Endothelial cell of umbilical vein (primary cell): ENCODE measurements around the gene YWHAQ. TPM values are rescaled to one million over a fixed set of nuclear protein-coding genes. Genes with fewer than 3 reads are reported as not detected.

Experiments
- BruUV-seq: library from RNA; stranded (reverse); fragments of 400-500 nt; replicated peaks from 2 replicates; lab custom pipeline; 2021; lab: Mats Ljungman, UMichigan
- CTCF ChIA-PET: fragments of 300-600, 350-600 bp; sonication (Branson Sonifier 250); formaldehyde crosslinking; loops from one replicate; lab custom pipeline; 2021; ENCODE audit warnings: antibody characterized with exemption, inconsistent platforms; lab: Charles Lee
- POLR2A ChIA-PET: fragments of 300-600, 350-600 bp; sonication (Branson Sonifier 250); formaldehyde crosslinking; loops from one replicate; lab custom pipeline; 2021; ENCODE audit warnings: antibody characterized with exemption, inconsistent platforms; lab: Charles Lee
- DNase-seq: peaks from one replicate; pipeline ENCODE4 v3.0.0-alpha.2; 2011; ENCODE audit warnings: low read depth, low spot score
- FAIRE-seq: peaks from 2 replicates; lab custom pipeline; 2011; peaks lifted over from hg19 to GRCh38; lab: Jason Lieb, UNC
- H2AFZ ChIP-seq: 2 replicates; pipeline ENCODE4 v1.6.0; 2012; ENCODE audit warnings: low read depth, low read length, control low read depth, inconsistent platforms
- H3K27ac ChIP-seq: 2 replicates; pipeline ENCODE4 v1.5.1; 2011; ENCODE audit warnings: low read depth, mild to moderate bottlenecking, control low read depth, low read length, moderate library complexity; ENCODE audit not compliant: insufficient read depth
- H3K27me3 ChIP-seq, 2 experiments: 2 replicates each; pipeline versions ENCODE4 v1.6.0 to v1.6.1; 2011; ENCODE audit warnings: low read length in 2 of 2, mixed read lengths in 1 of 2; ENCODE audit not compliant: control insufficient read depth in 2 of 2, insufficient read depth in 2 of 2
- H3K36me3 ChIP-seq, 2 experiments: 2 replicates in 1 of 2; 3 replicates in 1 of 2; pipeline ENCODE4 v1.5.1; 2011; ENCODE audit warnings: low read length in 2 of 2, mild to moderate bottlenecking in 1 of 2, moderate library complexity in 1 of 2; ENCODE audit not compliant: control insufficient read depth in 2 of 2, insufficient read depth in 2 of 2; ENCODE audit errors: extremely low read depth in 1 of 2
- H3K4me1 ChIP-seq: 3 replicates; pipeline ENCODE4 v1.5.1; 2011; ENCODE audit warnings: mild to moderate bottlenecking, low read length; ENCODE audit not compliant: control insufficient read depth, insufficient read depth; ENCODE audit errors: extremely low read depth
- H3K4me2 ChIP-seq: 2 replicates; pipeline ENCODE4 v1.6.1; 2011; ENCODE audit warnings: low read length, control low read depth, mixed read lengths; ENCODE audit not compliant: insufficient read depth
- H3K4me3 ChIP-seq, 3 experiments: fragments of 200-600 bp in 1 of 3; sonication (generic), shearing (Covaris generic) in 1 of 3; replicated peaks in 1 of 3; 2 replicates each; pipeline ENCODE4 v1.5.1; 2011 to 2016; ENCODE audit warnings: control low read depth in 3 of 3, low read length in 3 of 3, mild to moderate bottlenecking in 2 of 3, inconsistent platforms in 1 of 3, low read depth in 1 of 3, moderate library complexity in 1 of 3; ENCODE audit not compliant: insufficient read depth in 1 of 3
- H3K79me2 ChIP-seq: 2 replicates; pipeline ENCODE4 v1.6.0; 2012; ENCODE audit warnings: low read length, inconsistent platforms; ENCODE audit not compliant: control insufficient read depth, insufficient read depth
- H3K9ac ChIP-seq: replicated peaks from 2 replicates; pipeline ENCODE3; 2011; ENCODE audit warnings: low read length, control low read depth; ENCODE audit not compliant: insufficient read depth; ENCODE audit errors: extremely low read depth
- H3K9me1 ChIP-seq: replicated peaks from 3 replicates; pipeline ENCODE4 v1.6.0; 2011; ENCODE audit warnings: mild to moderate bottlenecking, low read length; ENCODE audit not compliant: control insufficient read depth, insufficient read depth; ENCODE audit errors: extremely low read depth
- H3K9me3 ChIP-seq: replicated peaks from 2 replicates; pipeline ENCODE4 v1.5.1; 2012; ENCODE audit warnings: low read length, inconsistent platforms; ENCODE audit not compliant: control insufficient read depth, insufficient read depth
- H4K20me1 ChIP-seq: replicated peaks from 2 replicates; pipeline ENCODE3; 2011; ENCODE audit warnings: mild to moderate bottlenecking, low read length; ENCODE audit not compliant: control insufficient read depth, insufficient read depth; ENCODE audit errors: extremely low read depth
- EZH2 ChIP-seq: IDR thresholded peaks from 2 replicates; pipeline ENCODE4 v1.6.1; 2012; ENCODE audit warnings: borderline replicate concordance, low read depth, mild to moderate bottlenecking, moderate library complexity, low read length, inconsistent platforms; ENCODE audit not compliant: severe bottlenecking
- FOS ChIP-seq: IDR thresholded peaks from 2 replicates; pipeline ENCODE4 v1.6.1; 2011; ENCODE audit warnings: mild to moderate bottlenecking, low read length, moderate library complexity, borderline replicate concordance; ENCODE audit not compliant: insufficient read depth
- GATA2 ChIP-seq: IDR thresholded peaks from 2 replicates; pipeline ENCODE4 v1.7.0; 2011; ENCODE audit warnings: low read depth, mild to moderate bottlenecking, moderate library complexity, mixed read lengths, low read length; ENCODE audit not compliant: insufficient read length, insufficient read depth
- JUN ChIP-seq: IDR thresholded peaks from 2 replicates; pipeline ENCODE4 v1.6.1; 2011; ENCODE audit warnings: borderline replicate concordance, low read depth; ENCODE audit not compliant: insufficient read length, insufficient read depth
- MYC ChIP-seq: IDR thresholded peaks from one replicate; pipeline ENCODE4 v1.6.1; 2011; ENCODE audit warnings: mild to moderate bottlenecking, low read depth, low read length
- POLR2A ChIP-seq: IDR thresholded peaks from 2 replicates; pipeline ENCODE4 v1.6.1; 2012; ENCODE audit warnings: low read depth, mild to moderate bottlenecking, control low read depth, low read length
- dilution Hi-C: fragments of 300-500 bp; cut with MboI; formaldehyde crosslinking; loops from one replicate; pipeline ENCODE4 v1.15.0; 2019; ENCODE audit warnings: low sequenced_read_pairs; ENCODE audit not compliant: extremely low pct_ligation_motif_present
- intact Hi-C: fragments of 100-400 bp; cut with micrococcal nuclease; formaldehyde crosslinking; loops from one replicate; pipeline ENCODE4 v1.10.0; 2022
- polyA plus RNA-seq, 4 experiments: library from polyadenylated mRNA; depleted of rRNA in 3 of 4; stranded (reverse) in 3 of 4; unstranded in 1 of 4; fragments of >200 nt; gene quantifications; 2 replicates each; pipeline versions ENCODE4 v1.2.1 to v1.2.3, GENCODE V29; 2011 to 2012; ENCODE audit warnings: missing spikeins in 1 of 4
- total RNA-seq: library from RNA; stranded (reverse); gene quantifications from 2 replicates; pipeline ENCODE4 v1.2.3, GENCODE V29; 2021
- TF ChIP-seq, protein P1 (sequence below), 2 donors: IDR thresholded peaks; 1 replicate in 1 of 2; 2 replicates in 1 of 2; pipeline ENCODE4 v1.5.1; 2011; ENCODE audit warnings: low read length in 2 of 2, mild to moderate bottlenecking in 2 of 2, moderate library complexity in 2 of 2, control low read depth in 1 of 2, inconsistent platforms in 1 of 2, low read depth in 1 of 2; ENCODE audit not compliant: insufficient read depth in 1 of 2; ENCODE audit errors: extremely low read depth in 1 of 2
- TF ChIP-seq, protein P2 (sequence below): IDR thresholded peaks from 2 replicates; pipeline ENCODE4 v1.6.1; 2011; ENCODE audit not compliant: insufficient read depth, insufficient read length

YWHAQ gene
- total and polyA plus RNA-seq, 2 donors (not counting 3 experiments of a cell fraction or from before 2014, with no cell fraction given), result 217 to 456 TPM

DNA sequence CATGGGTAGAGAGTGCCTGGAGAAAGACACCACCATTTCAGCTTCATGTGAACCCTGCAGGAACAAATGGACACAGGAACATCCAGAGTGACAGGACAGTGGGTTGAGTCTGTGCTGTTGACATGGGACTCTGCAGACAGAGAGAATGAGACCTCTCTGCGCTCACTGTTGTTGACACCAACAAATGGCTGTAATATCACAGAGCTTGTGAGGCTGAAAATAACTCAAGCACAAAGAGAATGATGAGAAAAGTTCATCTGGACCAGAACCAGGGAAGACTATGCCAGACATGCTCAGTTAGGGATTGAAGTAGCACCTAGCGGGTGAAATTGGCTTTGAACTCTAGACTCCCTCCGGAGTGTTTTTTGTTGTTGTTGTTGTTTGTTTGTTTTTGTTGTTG, 37.0 kb upstream of the YWHAQ start:
- FAIRE-seq (no peak), DNase-seq (no peak)
- intact Hi-C loops (no loop called here), dilution Hi-C loops (no loop called here)
- TF ChIP-seq, protein P1, sequence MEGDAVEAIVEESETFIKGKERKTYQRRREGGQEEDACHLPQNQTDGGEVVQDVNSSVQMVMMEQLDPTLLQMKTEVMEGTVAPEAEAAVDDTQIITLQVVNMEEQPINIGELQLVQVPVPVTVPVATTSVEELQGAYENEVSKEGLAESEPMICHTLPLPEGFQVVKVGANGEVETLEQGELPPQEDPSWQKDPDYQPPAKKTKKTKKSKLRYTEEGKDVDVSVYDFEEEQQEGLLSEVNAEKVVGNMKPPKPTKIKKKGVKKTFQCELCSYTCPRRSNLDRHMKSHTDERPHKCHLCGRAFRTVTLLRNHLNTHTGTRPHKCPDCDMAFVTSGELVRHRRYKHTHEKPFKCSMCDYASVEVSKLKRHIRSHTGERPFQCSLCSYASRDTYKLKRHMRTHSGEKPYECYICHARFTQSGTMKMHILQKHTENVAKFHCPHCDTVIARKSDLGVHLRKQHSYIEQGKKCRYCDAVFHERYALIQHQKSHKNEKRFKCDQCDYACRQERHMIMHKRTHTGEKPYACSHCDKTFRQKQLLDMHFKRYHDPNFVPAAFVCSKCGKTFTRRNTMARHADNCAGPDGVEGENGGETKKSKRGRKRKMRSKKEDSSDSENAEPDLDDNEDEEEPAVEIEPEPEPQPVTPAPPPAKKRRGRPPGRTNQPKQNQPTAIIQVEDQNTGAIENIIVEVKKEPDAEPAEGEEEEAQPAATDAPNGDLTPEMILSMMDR (IDR thresholded peaks at IDR 0.05; ENCODE audit: extremely low read depth in 1 of 2, insufficient read depth in 1 of 2, low read depth in 1 of 2, low read length in 2 of 2), result no peak
- TF ChIP-seq JUN, result no peak
- TF ChIP-seq POLR2A, result no peak
- no peak for TF ChIP-seq GATA2
- TF ChIP-seq FOS, result no peak
- no peak for TF ChIP-seq EZH2
- TF ChIP-seq, protein P2, sequence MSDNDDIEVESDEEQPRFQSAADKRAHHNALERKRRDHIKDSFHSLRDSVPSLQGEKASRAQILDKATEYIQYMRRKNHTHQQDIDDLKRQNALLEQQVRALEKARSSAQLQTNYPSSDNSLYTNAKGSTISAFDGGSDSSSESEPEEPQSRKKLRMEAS, result no peak
- TF ChIP-seq MYC, result no peak
- Histone ChIP-seq H3K27ac (no peak overlapping the region), H3K4me1 (no peaks in the 10 kb centered on the region), H3K4me2 (no peak overlapping the region), H2AFZ (no peak overlapping the region), H3K9me3 (no peaks in the 10 kb centered on the region), H3K27me3 (peaks cover 0 to 2% of the 10 kb centered on the region in 2 experiments), H3K9ac (no peak overlapping the region), H3K36me3 (no peaks in the 10 kb centered on the region), H3K79me2 (no peaks in the 10 kb centered on the region), H3K9me1 (no peaks in the 10 kb centered on the region), H3K4me3 (no peak overlapping the region), H4K20me1 (no peaks in the 10 kb centered on the region)
- ChIA-PET CTCF (no interaction called here), POLR2A (no interaction called here)
- BruUV-seq, result no TSS peak
